Panc1 (cell line): Measurements from ENCODE around the gene PTGIS.

ENCODE experiments used
- POLR2AphosphoS5 ChIP-seq: IDR thresholded peaks from 2 replicates; pipeline ENCODE4 v1.6.1; 2012; ENCODE audit warnings: mild to moderate bottlenecking, low read depth, low read length, moderate library complexity
- TF ChIP-seq, protein P1 (sequence below), 2 experiments: IDR thresholded peaks; 2 replicates each; pipeline ENCODE4 v1.6.1; 2011 to 2012; ENCODE audit warnings: low read depth in 2 of 2, control low read depth in 1 of 2, low read length in 1 of 2, mild to moderate bottlenecking in 1 of 2, moderate library complexity in 1 of 2; ENCODE audit not compliant: insufficient read depth in 1 of 2
- TF ChIP-seq, protein P2 (sequence below): fragments of 450-650 bp; IDR thresholded peaks from 2 replicates; pipeline ENCODE4 v1.5.1; 2017; ENCODE audit warnings: mild to moderate bottlenecking

DNA sequence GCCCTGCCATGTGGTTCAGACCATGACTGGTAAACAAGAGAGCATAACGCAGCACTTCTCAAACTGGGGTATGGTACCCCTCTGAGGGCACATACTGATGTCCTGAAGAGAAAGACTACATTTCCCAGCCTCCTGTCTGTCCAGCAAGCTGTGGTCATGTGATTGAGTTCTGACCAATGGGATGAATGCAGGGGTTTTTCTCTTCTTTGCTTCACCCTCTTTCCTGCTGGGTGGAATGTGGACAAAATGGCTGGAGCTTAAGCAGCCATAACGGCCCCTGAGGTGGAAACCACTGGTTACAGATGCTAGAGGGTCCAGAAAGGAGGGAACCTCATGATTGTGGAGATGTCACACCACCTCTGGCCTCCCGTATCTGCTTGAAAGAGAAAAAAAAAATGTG, 66.0 kb downstream of the PTGIS start:
- TF ChIP-seq, protein P1, sequence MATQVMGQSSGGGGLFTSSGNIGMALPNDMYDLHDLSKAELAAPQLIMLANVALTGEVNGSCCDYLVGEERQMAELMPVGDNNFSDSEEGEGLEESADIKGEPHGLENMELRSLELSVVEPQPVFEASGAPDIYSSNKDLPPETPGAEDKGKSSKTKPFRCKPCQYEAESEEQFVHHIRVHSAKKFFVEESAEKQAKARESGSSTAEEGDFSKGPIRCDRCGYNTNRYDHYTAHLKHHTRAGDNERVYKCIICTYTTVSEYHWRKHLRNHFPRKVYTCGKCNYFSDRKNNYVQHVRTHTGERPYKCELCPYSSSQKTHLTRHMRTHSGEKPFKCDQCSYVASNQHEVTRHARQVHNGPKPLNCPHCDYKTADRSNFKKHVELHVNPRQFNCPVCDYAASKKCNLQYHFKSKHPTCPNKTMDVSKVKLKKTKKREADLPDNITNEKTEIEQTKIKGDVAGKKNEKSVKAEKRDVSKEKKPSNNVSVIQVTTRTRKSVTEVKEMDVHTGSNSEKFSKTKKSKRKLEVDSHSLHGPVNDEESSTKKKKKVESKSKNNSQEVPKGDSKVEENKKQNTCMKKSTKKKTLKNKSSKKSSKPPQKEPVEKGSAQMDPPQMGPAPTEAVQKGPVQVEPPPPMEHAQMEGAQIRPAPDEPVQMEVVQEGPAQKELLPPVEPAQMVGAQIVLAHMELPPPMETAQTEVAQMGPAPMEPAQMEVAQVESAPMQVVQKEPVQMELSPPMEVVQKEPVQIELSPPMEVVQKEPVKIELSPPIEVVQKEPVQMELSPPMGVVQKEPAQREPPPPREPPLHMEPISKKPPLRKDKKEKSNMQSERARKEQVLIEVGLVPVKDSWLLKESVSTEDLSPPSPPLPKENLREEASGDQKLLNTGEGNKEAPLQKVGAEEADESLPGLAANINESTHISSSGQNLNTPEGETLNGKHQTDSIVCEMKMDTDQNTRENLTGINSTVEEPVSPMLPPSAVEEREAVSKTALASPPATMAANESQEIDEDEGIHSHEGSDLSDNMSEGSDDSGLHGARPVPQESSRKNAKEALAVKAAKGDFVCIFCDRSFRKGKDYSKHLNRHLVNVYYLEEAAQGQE (IDR thresholded peaks at IDR 0.05; ENCODE audit: insufficient read depth in 1 of 2, low read depth in 2 of 2, low read length in 1 of 2) = no peak
- TF ChIP-seq, protein P2, sequence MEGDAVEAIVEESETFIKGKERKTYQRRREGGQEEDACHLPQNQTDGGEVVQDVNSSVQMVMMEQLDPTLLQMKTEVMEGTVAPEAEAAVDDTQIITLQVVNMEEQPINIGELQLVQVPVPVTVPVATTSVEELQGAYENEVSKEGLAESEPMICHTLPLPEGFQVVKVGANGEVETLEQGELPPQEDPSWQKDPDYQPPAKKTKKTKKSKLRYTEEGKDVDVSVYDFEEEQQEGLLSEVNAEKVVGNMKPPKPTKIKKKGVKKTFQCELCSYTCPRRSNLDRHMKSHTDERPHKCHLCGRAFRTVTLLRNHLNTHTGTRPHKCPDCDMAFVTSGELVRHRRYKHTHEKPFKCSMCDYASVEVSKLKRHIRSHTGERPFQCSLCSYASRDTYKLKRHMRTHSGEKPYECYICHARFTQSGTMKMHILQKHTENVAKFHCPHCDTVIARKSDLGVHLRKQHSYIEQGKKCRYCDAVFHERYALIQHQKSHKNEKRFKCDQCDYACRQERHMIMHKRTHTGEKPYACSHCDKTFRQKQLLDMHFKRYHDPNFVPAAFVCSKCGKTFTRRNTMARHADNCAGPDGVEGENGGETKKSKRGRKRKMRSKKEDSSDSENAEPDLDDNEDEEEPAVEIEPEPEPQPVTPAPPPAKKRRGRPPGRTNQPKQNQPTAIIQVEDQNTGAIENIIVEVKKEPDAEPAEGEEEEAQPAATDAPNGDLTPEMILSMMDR = no peak
- no peak for TF ChIP-seq POLR2AphosphoS5
